Measurements from ENCODE around the gene GBA3.

GBA3 gene

DNA sequence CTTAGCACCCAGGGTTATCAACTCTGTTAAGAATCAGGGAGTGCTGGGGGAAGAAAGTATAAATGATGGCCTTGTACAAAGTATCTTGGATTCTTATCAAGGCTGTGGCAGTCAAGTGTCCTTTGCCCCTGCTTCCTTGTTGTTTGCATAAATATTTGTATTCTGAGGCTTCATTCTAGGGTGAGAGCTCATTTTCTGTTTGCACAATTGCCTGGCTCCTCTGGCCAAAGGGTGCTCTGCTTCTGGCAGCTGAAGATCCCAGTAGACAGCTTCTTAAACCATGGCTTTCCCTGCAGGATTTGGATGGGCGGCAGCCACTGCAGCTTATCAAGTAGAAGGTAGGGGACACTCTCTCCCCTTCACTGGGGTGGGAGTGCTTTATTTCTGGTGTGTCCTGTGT is at the start of gene GBA3:
Gene GBA3 (plus strand): TSS at position 202 of the 400 bp plus-strand sequence.
- DNase-seq (ENCODE audit: low read depth in 2 of 2): no peak

DNA sequence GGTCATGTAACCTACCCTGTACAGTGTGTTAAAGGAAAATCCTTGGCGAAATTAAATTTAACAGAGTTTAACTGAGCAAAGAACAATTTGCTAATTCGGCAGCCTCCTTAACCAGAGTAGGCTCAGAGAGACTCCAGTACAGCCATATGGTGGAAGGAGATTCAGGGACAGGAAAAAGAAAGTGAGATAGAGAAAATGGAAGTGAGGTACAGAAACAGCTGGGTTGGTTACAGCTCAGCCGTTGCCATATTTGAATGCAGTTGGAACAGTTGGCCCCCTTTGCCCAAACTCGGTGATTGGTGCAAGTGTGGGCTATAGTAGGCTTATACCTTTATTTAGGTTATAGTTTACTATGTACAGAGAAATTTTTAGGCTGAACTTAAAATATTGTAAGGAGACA is 48.8 kb upstream of the GBA3 start:
- no peak for DNase-seq (ENCODE audit: low read depth in 2 of 2)

GRCh38 chr4:22645481-22646182 is 47.1 kb upstream of the GBA3 start:
- DNase-seq (ENCODE audit: low read depth in 2 of 2): no peak

GRCh38 chr4:22648996-22649395 is 43.7 kb upstream of the GBA3 start:
- DNase-seq (ENCODE audit: low read depth in 2 of 2): no peak

GRCh38 chr4:22650771-22651170 is 42.0 kb upstream of the GBA3 start:
- DNase-seq (ENCODE audit: low read depth in 2 of 2): no peak

GRCh38 chr4:22653752-22654151 is 39.0 kb upstream of the GBA3 start:
- DNase-seq (ENCODE audit: low read depth in 2 of 2): no peak

DNA sequence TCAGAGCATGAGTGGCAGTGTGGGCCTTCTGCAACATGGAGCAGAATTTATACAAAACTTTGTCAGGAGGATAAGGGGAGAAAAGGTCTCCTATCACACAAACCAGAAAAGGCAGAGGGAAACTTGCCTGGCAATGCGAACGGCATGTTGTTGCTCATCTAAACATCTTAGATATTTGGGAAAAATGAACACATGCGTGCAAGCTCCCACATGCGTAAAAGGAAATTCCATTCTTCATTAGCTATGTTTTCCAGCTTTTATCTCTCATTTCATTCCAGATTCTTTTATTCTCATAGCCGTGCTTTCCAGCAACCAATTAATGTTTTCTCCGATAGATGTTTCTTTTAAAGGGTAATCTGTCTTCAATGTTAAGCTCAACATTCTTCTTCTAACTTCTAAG is 31.3 kb upstream of the GBA3 start:
- DNase-seq (ENCODE audit: low read depth in 2 of 2): no peak

- no peak for DNase-seq (ENCODE audit: low read depth in 2 of 2)
Measured at GRCh38 chr4:22667332-22667940, 25.3 kb upstream of the GBA3 start.

DNA sequence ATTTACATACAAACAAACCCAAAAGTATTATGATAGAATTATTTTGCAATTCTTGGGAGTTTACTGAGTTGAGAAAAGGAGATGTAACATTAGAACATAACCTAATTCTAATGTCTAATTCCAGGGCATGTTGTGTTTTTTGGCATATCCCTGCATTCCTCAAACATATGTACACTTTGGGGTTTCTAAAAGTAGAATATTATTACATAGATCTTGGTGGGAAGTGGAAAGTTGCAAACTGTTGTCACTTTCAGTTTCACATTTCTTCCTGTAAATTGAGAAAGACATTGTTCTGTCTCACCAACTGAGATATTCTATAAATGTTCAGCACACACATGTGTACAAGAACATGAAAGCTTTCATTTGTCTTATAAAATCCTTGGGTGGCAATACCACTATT is 24.4 kb upstream of the GBA3 start:
- no peak for DNase-seq (ENCODE audit: low read depth in 2 of 2)

GRCh38 chr4:22668702-22669101 is 24.0 kb upstream of the GBA3 start:
- DNase-seq (ENCODE audit: low read depth in 2 of 2): no peak

DNA sequence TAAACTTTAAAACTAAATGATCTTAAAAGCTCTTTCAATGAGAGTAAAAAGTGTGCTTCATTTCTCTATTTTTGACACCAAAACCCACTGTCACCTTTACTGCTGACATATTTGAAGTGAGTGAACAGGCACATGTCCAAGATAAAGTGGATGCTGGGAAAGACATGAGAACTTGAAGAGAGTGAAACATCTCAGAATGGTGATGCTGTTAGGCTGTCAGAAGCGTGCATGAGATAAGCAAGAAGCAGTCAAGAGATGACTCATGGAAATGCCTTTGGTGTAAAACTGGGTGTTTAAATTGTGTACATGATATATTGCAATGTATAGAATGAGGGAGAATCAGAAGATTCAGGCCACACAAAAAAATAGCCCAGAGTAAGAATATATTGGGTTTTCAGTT is 21.8 kb upstream of the GBA3 start:
- DNase-seq (ENCODE audit: low read depth in 2 of 2): no peak

- no peak for DNase-seq (ENCODE audit: low read depth in 2 of 2)
Measured at GRCh38 chr4:22672519-22672918, 20.2 kb upstream of the GBA3 start.

DNA sequence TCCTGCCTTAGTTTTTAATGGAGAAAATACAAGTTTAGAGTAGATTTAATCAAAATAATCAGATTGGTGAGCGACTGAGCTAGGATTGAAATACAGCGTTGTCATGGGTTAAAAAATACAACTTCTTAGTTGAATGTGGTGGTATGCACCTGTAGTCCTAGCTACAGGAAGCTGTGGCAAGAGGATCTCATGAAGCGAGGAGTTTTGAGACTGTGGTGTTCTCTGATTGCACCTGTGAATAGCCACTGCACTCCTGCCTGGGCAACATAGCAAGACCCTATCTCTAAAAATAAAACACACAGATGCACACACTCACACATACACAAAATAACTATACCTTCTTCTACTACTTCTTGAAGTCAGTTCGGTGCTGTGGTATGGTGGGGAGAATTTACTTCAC is 19.8 kb upstream of the GBA3 start:
- DNase-seq (ENCODE audit: low read depth in 2 of 2): no peak

DNA sequence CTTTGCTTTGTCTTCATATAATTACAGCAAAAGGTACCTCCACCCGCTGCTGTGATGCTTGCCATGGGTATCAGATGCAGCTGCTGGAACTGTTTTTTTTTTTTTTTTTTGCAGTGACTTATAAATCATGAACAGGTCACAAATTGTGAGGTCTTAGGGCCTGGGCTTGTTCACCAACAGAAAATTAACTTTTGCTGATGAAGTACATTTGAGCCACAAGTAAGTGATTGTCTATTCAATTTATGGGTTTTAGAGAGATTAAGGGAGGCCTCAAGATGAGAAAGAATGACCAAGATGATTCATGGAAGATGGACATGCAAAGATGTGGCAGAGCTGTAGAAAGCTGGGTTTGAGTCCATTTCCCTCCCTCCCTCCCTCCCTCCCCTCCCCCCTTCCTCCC is 18.0 kb upstream of the GBA3 start:
- no peak for DNase-seq (ENCODE audit: low read depth in 2 of 2)

DNA sequence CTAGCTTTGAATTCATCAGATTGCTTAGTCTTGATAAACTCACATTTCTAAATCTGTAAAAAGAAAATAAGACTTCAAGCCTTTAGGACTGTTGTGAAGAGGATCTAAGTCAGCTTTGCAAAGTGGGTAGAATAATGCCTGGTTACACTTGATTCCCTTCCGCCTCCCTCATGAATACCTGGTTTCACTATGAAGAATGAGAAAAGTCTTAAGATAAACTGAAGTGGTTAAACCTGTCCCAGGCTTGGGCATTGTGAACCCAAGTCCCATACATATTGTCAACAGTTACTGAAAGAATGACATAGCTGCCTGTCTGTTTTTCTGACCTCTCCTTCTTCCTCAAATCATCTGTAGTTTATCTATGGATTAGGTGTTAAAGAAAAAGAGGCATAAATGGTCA is 16.7 kb upstream of the GBA3 start:
- no peak for DNase-seq (ENCODE audit: low read depth in 2 of 2)

DNA sequence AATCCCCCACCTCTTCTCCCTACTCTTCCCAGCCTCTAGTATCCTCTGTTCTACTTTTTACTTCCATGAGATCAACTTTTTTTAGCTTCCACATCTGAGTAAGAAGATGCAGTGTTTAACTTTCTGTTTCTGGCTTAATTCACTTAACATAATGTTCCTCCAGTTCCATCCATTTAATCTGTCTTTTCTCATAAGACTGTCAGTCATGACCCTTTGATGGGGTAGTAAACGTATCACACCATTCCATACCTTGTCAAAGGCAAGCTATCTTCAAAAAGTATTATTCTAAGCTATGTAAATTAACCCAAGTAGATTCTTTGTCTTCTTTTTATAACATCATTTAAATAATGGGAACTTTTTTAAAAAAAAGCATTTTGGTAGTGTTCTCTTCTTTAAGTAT is 15.0 kb upstream of the GBA3 start:
- no peak for DNase-seq (ENCODE audit: low read depth in 2 of 2)

- no peak for DNase-seq (ENCODE audit: low read depth in 2 of 2)
Measured at GRCh38 chr4:22678940-22679854, 13.5 kb upstream of the GBA3 start.

DNA sequence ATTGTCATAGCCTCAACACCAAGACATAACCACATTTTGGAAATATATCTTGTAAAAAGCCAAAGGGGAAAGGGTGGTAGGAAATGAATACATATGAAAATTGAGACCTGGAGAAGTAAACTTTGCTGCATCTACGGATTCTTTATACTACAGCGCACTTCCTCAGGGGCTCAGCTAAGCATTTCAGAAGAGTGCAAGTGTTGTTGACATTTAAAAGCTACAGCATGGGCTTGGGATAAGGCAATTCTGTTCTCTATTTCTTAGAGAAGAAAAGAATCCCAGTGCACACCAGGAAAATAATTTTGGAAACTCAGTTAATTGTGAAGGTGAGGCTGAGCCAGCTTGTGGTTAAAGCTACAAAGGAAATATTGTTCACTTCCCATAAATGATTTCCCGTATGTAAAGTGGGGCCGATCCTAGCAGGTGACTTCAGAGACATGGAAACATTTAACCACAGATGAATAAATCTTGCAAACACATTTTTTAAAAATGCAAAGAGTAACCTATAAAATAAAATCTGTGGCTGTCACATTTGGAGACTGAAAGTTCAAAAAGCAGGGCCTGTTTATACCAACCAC is 12.6 kb upstream of the GBA3 start:
- no peak for DNase-seq (ENCODE audit: low read depth in 2 of 2)

DNA sequence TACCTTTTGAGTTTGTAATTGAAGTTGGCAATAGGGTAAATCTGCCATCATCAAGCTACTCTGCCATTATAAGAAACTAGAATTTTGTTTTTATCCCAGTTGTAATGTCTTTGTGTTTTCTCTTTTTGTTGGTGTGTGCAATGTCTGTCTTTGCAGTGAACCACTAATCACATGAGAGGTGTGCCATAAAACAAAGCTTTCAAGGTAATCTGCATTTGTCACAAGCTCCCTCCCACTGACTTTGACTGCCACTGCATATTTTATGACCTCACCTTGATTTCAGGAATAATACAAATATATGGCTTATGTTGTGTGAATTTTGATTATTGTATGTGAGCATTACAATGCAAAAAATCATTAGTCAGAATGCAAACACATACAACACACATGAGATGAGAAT is 9.0 kb upstream of the GBA3 start:
- DNase-seq (ENCODE audit: low read depth in 2 of 2): no peak

GRCh38 chr4:22686141-22686540 is 6.6 kb upstream of the GBA3 start:
- no peak for DNase-seq (ENCODE audit: low read depth in 2 of 2)

DNA sequence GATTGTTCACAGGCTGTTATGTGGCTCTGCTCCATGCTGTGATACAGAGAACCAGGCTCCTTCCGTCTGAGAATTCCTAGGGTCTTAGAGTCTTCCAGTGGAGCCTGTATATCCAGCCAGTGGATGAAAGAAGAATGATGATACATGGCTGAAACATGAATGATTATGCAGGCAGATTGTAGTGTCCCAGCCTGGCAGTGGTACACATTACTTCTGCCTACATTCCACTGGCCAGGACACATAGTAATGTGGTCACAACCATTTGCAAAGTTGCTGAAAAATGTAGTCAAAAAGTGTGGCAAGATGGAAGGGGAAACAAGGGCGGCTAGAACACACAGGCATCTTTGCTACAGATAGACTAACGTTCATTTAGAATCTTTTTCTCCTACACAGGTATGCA is 4.5 kb upstream of the GBA3 start:
- DNase-seq (ENCODE audit: low read depth in 2 of 2): no peak

GRCh38 chr4:22689428-22689827 is 3.3 kb upstream of the GBA3 start:
- no peak for DNase-seq (ENCODE audit: low read depth in 2 of 2)

Measured in stimulated activated CD4-positive, alpha-beta T cell treated with anti-CD3 and anti-CD28 coated beads, Interleukin-12 subunit alpha, Interleukin-12 subunit beta, amount 100 ng/mL, for 24 hours (primary cell).